ENCODE measurements around the gene CDPF1.

GRCh38 chr22:46224044-46224897 lies 25.8 kb downstream of the CDPF1 start:
- TF ChIP-seq, protein P1, sequence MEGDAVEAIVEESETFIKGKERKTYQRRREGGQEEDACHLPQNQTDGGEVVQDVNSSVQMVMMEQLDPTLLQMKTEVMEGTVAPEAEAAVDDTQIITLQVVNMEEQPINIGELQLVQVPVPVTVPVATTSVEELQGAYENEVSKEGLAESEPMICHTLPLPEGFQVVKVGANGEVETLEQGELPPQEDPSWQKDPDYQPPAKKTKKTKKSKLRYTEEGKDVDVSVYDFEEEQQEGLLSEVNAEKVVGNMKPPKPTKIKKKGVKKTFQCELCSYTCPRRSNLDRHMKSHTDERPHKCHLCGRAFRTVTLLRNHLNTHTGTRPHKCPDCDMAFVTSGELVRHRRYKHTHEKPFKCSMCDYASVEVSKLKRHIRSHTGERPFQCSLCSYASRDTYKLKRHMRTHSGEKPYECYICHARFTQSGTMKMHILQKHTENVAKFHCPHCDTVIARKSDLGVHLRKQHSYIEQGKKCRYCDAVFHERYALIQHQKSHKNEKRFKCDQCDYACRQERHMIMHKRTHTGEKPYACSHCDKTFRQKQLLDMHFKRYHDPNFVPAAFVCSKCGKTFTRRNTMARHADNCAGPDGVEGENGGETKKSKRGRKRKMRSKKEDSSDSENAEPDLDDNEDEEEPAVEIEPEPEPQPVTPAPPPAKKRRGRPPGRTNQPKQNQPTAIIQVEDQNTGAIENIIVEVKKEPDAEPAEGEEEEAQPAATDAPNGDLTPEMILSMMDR (IDR thresholded peaks at IDR 0.05): no peak
- TF ChIP-seq POLR2AphosphoS5 (IDR thresholded peaks at IDR 0.05): no peak
